ENCODE results near the gene ERLEC1.

DNA sequence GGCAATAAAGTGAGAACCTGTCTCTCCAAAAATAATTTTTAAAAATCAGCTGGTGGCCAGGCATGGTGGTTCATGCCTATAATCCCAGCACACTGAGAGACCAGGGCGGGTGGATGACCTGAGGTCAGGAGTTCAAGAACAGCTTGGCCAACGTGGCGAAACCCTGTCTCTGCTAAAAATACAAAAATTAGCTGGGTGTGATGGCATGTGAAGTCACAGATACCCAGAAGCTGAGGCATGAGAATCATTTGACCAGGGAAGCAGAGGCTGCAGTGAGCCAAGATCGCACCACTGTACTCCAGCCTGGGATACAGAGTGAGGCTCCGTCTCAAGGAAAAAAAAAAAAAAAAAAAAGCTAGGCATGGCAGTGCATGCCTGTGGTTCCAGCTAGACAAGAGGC is 80.3 kb downstream of the ERLEC1 start:
- TF ChIP-seq SMC3 (IDR thresholded peaks at IDR 0.05), result no peak
- TF ChIP-seq, protein P1, sequence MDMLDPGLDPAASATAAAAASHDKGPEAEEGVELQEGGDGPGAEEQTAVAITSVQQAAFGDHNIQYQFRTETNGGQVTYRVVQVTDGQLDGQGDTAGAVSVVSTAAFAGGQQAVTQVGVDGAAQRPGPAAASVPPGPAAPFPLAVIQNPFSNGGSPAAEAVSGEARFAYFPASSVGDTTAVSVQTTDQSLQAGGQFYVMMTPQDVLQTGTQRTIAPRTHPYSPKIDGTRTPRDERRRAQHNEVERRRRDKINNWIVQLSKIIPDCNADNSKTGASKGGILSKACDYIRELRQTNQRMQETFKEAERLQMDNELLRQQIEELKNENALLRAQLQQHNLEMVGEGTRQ (IDR thresholded peaks at IDR 0.05), result no peak
- TF ChIP-seq CTCF (IDR thresholded peaks at IDR 0.05), result no peak
- no peak for TF ChIP-seq HDAC2 (IDR thresholded peaks at IDR 0.05)
- TF ChIP-seq EP300 (IDR thresholded peaks at IDR 0.05), result no peak
- no peak for TF ChIP-seq CBX2 (IDR thresholded peaks at IDR 0.05; ENCODE audit: borderline replicate concordance, low read depth)
- TF ChIP-seq, protein P2, sequence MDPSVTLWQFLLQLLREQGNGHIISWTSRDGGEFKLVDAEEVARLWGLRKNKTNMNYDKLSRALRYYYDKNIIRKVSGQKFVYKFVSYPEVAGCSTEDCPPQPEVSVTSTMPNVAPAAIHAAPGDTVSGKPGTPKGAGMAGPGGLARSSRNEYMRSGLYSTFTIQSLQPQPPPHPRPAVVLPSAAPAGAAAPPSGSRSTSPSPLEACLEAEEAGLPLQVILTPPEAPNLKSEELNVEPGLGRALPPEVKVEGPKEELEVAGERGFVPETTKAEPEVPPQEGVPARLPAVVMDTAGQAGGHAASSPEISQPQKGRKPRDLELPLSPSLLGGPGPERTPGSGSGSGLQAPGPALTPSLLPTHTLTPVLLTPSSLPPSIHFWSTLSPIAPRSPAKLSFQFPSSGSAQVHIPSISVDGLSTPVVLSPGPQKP (IDR thresholded peaks at IDR 0.05; ENCODE audit: low read depth, low read length), result no peak
- TF ChIP-seq ESRRA (IDR thresholded peaks at IDR 0.05; ENCODE audit: borderline replicate concordance, low read length), result no peak
- TF ChIP-seq CBX8 (IDR thresholded peaks at IDR 0.05), result no peak
- no peak for TF ChIP-seq SREBF2 (IDR thresholded peaks at IDR 0.05)
